Thymus (tissue), 11 donors: Measurements from ENCODE around the gene ASPSCR1. TPM values are rescaled to one million over a fixed set of nuclear protein-coding genes. Genes with fewer than 3 reads are reported as not detected.
A peak's percentile ranks its signal among the peaks of the same experiment; 100 is the strongest.

Experiments used
- DNase-seq, 9 donors: peaks; one replicate each; pipeline ENCODE4 v3.0.0-alpha.2; 2013; ENCODE audit warnings: low spot score in 9 of 9, low read depth in 6 of 9, missing footprints in 1 of 9
- H3K27ac ChIP-seq, 2 donors: one replicate each; pipeline ENCODE4 v1.5.1; 2013; ENCODE audit warnings: control low read depth in 1 of 2, low read depth in 1 of 2, low read length in 1 of 2, mild to moderate bottlenecking in 1 of 2, moderate library complexity in 1 of 2
- H3K27me3 ChIP-seq, 2 donors: one replicate each; pipeline ENCODE4 v1.5.1; 2013; ENCODE audit warnings: low read length in 1 of 2; ENCODE audit not compliant: control insufficient read depth in 2 of 2, insufficient read depth in 1 of 2
- H3K36me3 ChIP-seq, 2 donors: one replicate each; pipeline ENCODE4 v1.5.1; 2013; ENCODE audit warnings: low read length in 1 of 2, mild to moderate bottlenecking in 1 of 2, moderate library complexity in 1 of 2; ENCODE audit not compliant: control insufficient read depth in 2 of 2, insufficient read depth in 2 of 2
- H3K4me1 ChIP-seq, 2 donors: one replicate each; pipeline ENCODE4 v1.5.1; 2013; ENCODE audit warnings: low read length in 2 of 2; ENCODE audit not compliant: control insufficient read depth in 2 of 2, insufficient read depth in 2 of 2
- H3K4me3 ChIP-seq, 2 donors: one replicate each; pipeline ENCODE4 v1.5.1; 2013; ENCODE audit warnings: low read length in 2 of 2, control low read depth in 1 of 2, mild to moderate bottlenecking in 1 of 2
- H3K9me3 ChIP-seq, 2 donors: one replicate each; pipeline ENCODE4 v1.5.1; 2013; ENCODE audit warnings: low read length in 1 of 2, mild to moderate bottlenecking in 1 of 2; ENCODE audit not compliant: control insufficient read depth in 2 of 2, insufficient read depth in 1 of 2
- WGBS: extraction: QIAGEN DNeasy Blood & Tissue Kit; methylation state at CpG from one replicate; pipeline ENCODE4 v1.1.7; 2013; 5-methylcytosine and 5-hydroxymethylcytosine counted together
- polyA plus RNA-seq: library from polyadenylated mRNA; stranded (reverse); fragments of 200-250 nt; gene quantifications from one replicate; pipeline ENCODE4 v1.2.3, GENCODE V29; 2013
- total RNA-seq: library from RNA; stranded (reverse); fragments of 120-200 nt; gene quantifications from one replicate; pipeline ENCODE4 v1.2.4, GENCODE V29; 2013
- donor health status: healthy.

Gene ASPSCR1
- total and polyA plus RNA-seq, 2 donors: 27.6 to 57.6 TPM

- 28% methylated on average over 41 of the region's 41 CpGs for WGBS
- peaks cover 23 to 40% of the 10 kb centered on the region in 2 donors for H3K4me1 ChIP-seq
- H3K9me3 ChIP-seq: no peaks in the 10 kb centered on the region
- DNase-seq: peak in 4 of 9 donors; percentile 36 to 75 (median 49)
- peak overlapping the region in 1 of 2 donors; percentile 49 for H3K4me3 ChIP-seq
- no peaks in the 10 kb centered on the region for H3K36me3 ChIP-seq
- H3K27ac ChIP-seq: peak overlapping the region in 1 of 2 donors; percentile 18
- peaks cover 29 to 59% of the 10 kb centered on the region in 2 donors for H3K27me3 ChIP-seq
These were observed 10.8 kb upstream of the ASPSCR1 start for GRCh38 chr17:81966343-81967243.

DNA sequence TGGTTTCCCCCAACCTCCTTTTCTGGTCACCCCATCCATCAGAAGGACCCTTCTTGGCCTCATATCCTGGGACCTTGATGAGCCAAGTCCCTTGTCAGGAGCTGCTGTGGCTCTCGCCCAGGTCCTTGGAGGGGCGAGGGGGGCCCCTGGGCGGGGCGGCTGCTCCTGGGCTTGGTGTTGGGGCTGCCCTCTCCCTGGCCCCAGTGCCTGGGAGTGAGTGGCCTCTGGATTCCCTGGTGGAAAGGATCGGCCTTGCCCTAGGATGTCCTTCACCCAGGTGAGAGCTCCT lies 10.2 kb upstream of the ASPSCR1 start:
- WGBS: 24% methylated on average over 5 of the region's 5 CpGs
- DNase-seq: no peak
- Histone ChIP-seq H3K27me3 (peaks cover 23 to 55% of the 10 kb centered on the region in 2 donors), H3K4me3 (peak overlapping the region; percentile 47 to 49), H3K36me3 (no peaks in the 10 kb centered on the region), H3K9me3 (no peaks in the 10 kb centered on the region), H3K27ac (no peak overlapping the region), H3K4me1 (peaks cover 23 to 40% of the 10 kb centered on the region in 2 donors)

GRCh38 chr17:81967533-81968395 lies 9.7 kb upstream of the ASPSCR1 start:
- Histone ChIP-seq H3K9me3 (peaks cover 0 to 3% of the 10 kb centered on the region in 2 donors), H3K4me1 (peaks cover 23 to 40% of the 10 kb centered on the region in 2 donors), H3K27me3 (peaks cover 18 to 50% of the 10 kb centered on the region in 2 donors), H3K27ac (peak overlapping the region; percentile 55 to 89), H3K4me3 (peak overlapping the region; percentile 47 to 49), H3K36me3 (no peaks in the 10 kb centered on the region)
- WGBS: 17% methylated on average over 36 of the region's 36 CpGs
- DNase-seq: peak in 8 of 9 donors; percentile 82 to 96 (median 90)

GRCh38 chr17:81968396-81968745 lies 9.1 kb upstream of the ASPSCR1 start:
- no peak overlapping the region for H3K4me3 ChIP-seq

GRCh38 chr17:81968850-81969812 lies 8.3 kb upstream of the ASPSCR1 start:
- Histone ChIP-seq H3K27me3 (peaks cover 7 to 36% of the 10 kb centered on the region in 2 donors), H3K9me3 (peaks cover 0 to 16% of the 10 kb centered on the region in 2 donors), H3K36me3 (no peaks in the 10 kb centered on the region), H3K27ac (no peak overlapping the region), H3K4me3 (no peak overlapping the region), H3K4me1 (peaks cover 23 to 40% of the 10 kb centered on the region in 2 donors)
- DNase-seq: no peak
- WGBS: 92% methylated on average over 12 of the region's 12 CpGs

More at GRCh38 chr17:81968396-81968745, 9.1 kb upstream of the ASPSCR1 start:
- Histone ChIP-seq H3K27ac (peak overlapping the region in 1 of 2 donors; percentile 33), H3K27me3 (peaks cover 13 to 44% of the 10 kb centered on the region in 2 donors), H3K36me3 (no peaks in the 10 kb centered on the region), H3K4me1 (peaks cover 23 to 40% of the 10 kb centered on the region in 2 donors), H3K9me3 (peaks cover 0 to 9% of the 10 kb centered on the region in 2 donors)
- 83% methylated on average over 7 of the region's 7 CpGs for WGBS
- DNase-seq: no peak

GRCh38 chr17:81973432-81973831 lies 4.0 kb upstream of the ASPSCR1 start:
- peaks cover 11 to 28% of the 10 kb centered on the region in 2 donors for H3K4me1 ChIP-seq
- no peak for DNase-seq
- no peak overlapping the region for H3K27ac ChIP-seq
- peaks cover 0 to 21% of the 10 kb centered on the region in 2 donors for H3K9me3 ChIP-seq
- no peak overlapping the region for H3K4me3 ChIP-seq
- H3K27me3 ChIP-seq: peaks cover 5 to 15% of the 10 kb centered on the region in 2 donors
- H3K36me3 ChIP-seq: no peaks in the 10 kb centered on the region

DNA sequence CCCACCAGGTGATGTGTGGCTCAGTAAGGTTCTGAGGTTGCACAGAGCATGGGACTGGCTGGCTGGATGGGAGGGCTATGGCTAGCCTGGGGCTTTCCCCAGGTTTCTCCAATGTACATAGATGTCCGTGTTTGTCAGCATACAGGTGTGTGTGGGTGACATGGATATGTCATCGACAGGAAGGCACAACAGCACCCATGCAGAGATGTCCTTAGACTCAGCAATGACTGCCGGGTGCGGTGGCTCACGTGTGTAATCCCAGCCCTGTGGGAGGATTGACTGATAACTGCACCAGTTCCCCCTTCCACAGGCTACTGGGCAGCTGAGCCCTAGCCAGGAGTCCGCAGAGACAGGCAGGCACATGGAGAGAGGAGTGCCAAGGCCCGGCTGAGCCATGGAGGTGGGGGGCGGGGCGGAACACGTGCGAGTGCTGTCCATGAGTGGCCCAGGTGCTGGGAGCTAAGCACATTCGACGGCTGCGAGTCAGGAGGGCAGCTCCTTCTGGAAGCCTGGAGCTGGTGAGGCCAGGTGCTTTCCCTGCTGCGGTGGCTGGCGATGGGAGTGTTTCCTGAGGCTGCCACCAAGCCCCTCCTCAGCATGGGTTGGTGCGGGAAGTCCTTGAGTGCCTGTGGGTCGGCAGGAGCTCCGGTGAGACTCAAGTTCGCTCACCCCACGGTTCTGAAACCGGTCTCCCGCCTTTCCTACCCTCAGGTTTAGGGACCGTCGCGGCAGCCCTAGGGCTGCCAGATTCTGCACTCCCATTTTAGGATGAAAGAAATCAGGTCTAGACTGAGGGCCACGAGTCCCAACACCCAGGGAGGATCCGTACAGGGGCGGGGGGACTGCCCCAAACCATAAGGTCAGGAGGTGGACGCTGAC lies 858 bp upstream of the ASPSCR1 start:
- Histone ChIP-seq H3K27ac (peak overlapping the region in 1 of 2 donors; percentile 81), H3K4me3 (peak overlapping the region; percentile 69 to 92), H3K9me3 (peaks cover 0 to 21% of the 10 kb centered on the region in 2 donors), H3K4me1 (peaks cover 11 to 34% of the 10 kb centered on the region in 2 donors), H3K36me3 (peaks cover 0 to 6% of the 10 kb centered on the region in 2 donors), H3K27me3 (peaks cover 5 to 17% of the 10 kb centered on the region in 2 donors)
- no peak for DNase-seq
- WGBS: 28% methylated on average over 30 of the region's 30 CpGs
